ENCODE measurements around the gene DISP3.

Gene DISP3

GRCh38 chr1:11478571-11479374 is at the start of gene DISP3:
Gene DISP3, plus strand, starts transcription at chr1:11479155. Its CDS starts 21,838 bp downstream, at chr1:11500993.
- DNase-seq: peak; percentile 39

GRCh38 chr1:11429226-11429625 is 49.7 kb upstream of the DISP3 start:
- DNase-seq: no peak

- DNase-seq: no peak
Observed at GRCh38 chr1:11429935-11430334, 49.0 kb upstream of the DISP3 start.

GRCh38 chr1:11431941-11432507 is 46.9 kb upstream of the DISP3 start:
- no peak for DNase-seq

- no peak for DNase-seq
Observed at GRCh38 chr1:11432526-11432925, 46.4 kb upstream of the DISP3 start.

GRCh38 chr1:11434501-11434900 is 44.5 kb upstream of the DISP3 start:
- DNase-seq: no peak

GRCh38 chr1:11434926-11435325 is 44.0 kb upstream of the DISP3 start:
- DNase-seq: no peak

GRCh38 chr1:11438996-11439395 is 40.0 kb upstream of the DISP3 start:
- no peak for DNase-seq

GRCh38 chr1:11441211-11441952 is 37.6 kb upstream of the DISP3 start:
- no peak for DNase-seq

- DNase-seq: no peak
Observed at GRCh38 chr1:11443043-11443442, 35.9 kb upstream of the DISP3 start.

- no peak for DNase-seq
Observed at GRCh38 chr1:11443961-11444658, 34.8 kb upstream of the DISP3 start.

- no peak for DNase-seq
Observed at GRCh38 chr1:11444907-11445306, 34.0 kb upstream of the DISP3 start.

GRCh38 chr1:11447903-11448302 is 31.1 kb upstream of the DISP3 start:
- no peak for DNase-seq

GRCh38 chr1:11448373-11449099 is 30.4 kb upstream of the DISP3 start:
- no peak for DNase-seq

GRCh38 chr1:11449100-11449403 is 29.9 kb upstream of the DISP3 start:
- no peak for DNase-seq

GRCh38 chr1:11450310-11450709 is 28.6 kb upstream of the DISP3 start:
- no peak for DNase-seq

GRCh38 chr1:11453742-11454491 is 25.0 kb upstream of the DISP3 start:
- no peak for DNase-seq

GRCh38 chr1:11455967-11456570 is 22.9 kb upstream of the DISP3 start:
- DNase-seq: no peak

- no peak for DNase-seq
Observed at GRCh38 chr1:11456965-11457364, 22.0 kb upstream of the DISP3 start.

GRCh38 chr1:11458811-11459275 is 20.1 kb upstream of the DISP3 start:
- DNase-seq: no peak

GRCh38 chr1:11461531-11462137 is 17.3 kb upstream of the DISP3 start:
- DNase-seq: no peak

All from activated CD4-positive, alpha-beta T cell treated with anti-CD3 and anti-CD28 coated beads for 1 hour (primary cell).